LHCN-M2 (cell line): ENCODE data around the gene SLC5A9. TPM values are rescaled to one million over a fixed set of nuclear protein-coding genes. Genes with fewer than 3 reads are reported as not detected.
"Not testable (repeated sequence)": the region's sequence is repeated elsewhere in the genome, so short reads cannot be mapped to it uniquely, and the experiment has no call there.

ENCODE experiments used
- DNase-seq: peaks from one replicate; pipeline ENCODE4 v3.0.0-alpha.2; 2012; ENCODE audit warnings: low read depth
- total RNA-seq: library from RNA; depleted of rRNA; stranded (reverse); fragments of >200 nt; gene quantifications from 2 replicates; pipeline ENCODE4 v1.2.3, GENCODE V29; 2014

SLC5A9 gene
- total RNA-seq, 1 experiment from 2014 or later, result not detected

- peak; percentile 23 for DNase-seq
Measured at GRCh38 chr1:48236716-48237470, 14.4 kb downstream of the SLC5A9 start.

GRCh38 chr1:48242141-48242736 is 19.7 kb downstream of the SLC5A9 start:
- no peak for DNase-seq

- DNase-seq, result no peak
Measured at GRCh38 chr1:48245106-48245505, 22.6 kb downstream of the SLC5A9 start.

GRCh38 chr1:48246727-48247126 is 24.2 kb downstream of the SLC5A9 start:
- no peak for DNase-seq

- DNase-seq, result no peak
Measured at GRCh38 chr1:48248356-48248755, 25.8 kb downstream of the SLC5A9 start.

- no peak for DNase-seq
Measured at GRCh38 chr1:48249868-48250267, 27.4 kb downstream of the SLC5A9 start.

- no peak for DNase-seq
Measured at GRCh38 chr1:48250572-48250971, 28.1 kb downstream of the SLC5A9 start.

GRCh38 chr1:48251323-48251722 is 28.8 kb downstream of the SLC5A9 start:
- DNase-seq, result no peak

GRCh38 chr1:48251821-48252220 is 29.3 kb downstream of the SLC5A9 start:
- DNase-seq, result no peak

GRCh38 chr1:48254254-48254653 is 31.7 kb downstream of the SLC5A9 start:
- DNase-seq, result no peak

GRCh38 chr1:48258106-48258505 is 35.6 kb downstream of the SLC5A9 start:
- no peak for DNase-seq

GRCh38 chr1:48261881-48262400 is 39.4 kb downstream of the SLC5A9 start:
- DNase-seq, result no peak

- DNase-seq, result no peak
Measured at GRCh38 chr1:48263041-48263440, 40.5 kb downstream of the SLC5A9 start.

GRCh38 chr1:48266576-48266975 is 44.1 kb downstream of the SLC5A9 start:
- DNase-seq, result no peak

GRCh38 chr1:48277437-48277836 is 54.9 kb downstream of the SLC5A9 start:
- DNase-seq, result not testable (repeated sequence)

GRCh38 chr1:48282329-48282728 is 59.8 kb downstream of the SLC5A9 start:
- DNase-seq, result not testable (repeated sequence)

GRCh38 chr1:48284696-48285420 is 62.3 kb downstream of the SLC5A9 start:
- DNase-seq, result not testable (repeated sequence)

GRCh38 chr1:48285525-48285924 is 63.0 kb downstream of the SLC5A9 start:
- DNase-seq, result no peak

GRCh38 chr1:48291421-48291820 is 68.9 kb downstream of the SLC5A9 start:
- no peak for DNase-seq

GRCh38 chr1:48292706-48293105 is 70.2 kb downstream of the SLC5A9 start:
- no peak for DNase-seq

- not testable (repeated sequence) for DNase-seq
Measured at GRCh38 chr1:48294094-48294493, 71.6 kb downstream of the SLC5A9 start.

GRCh38 chr1:48294656-48295055 is 72.1 kb downstream of the SLC5A9 start:
- DNase-seq, result no peak
